Heart left ventricle (tissue), 13 donors: ENCODE data around the gene TTLL10.

Experiments
- POLR2A ChIP-seq, 2 donors: fragments of 450-650 bp; IDR thresholded peaks; one replicate each; pipeline ENCODE4 v1.6.1; 2017; ENCODE audit warnings: antibody characterized with exemption in 2 of 2, mild to moderate bottlenecking in 2 of 2, moderate library complexity in 2 of 2
- TF ChIP-seq, protein P1 (sequence below), 12 donors: fragments of 200-600 bp; sonication (generic) in 4 of 12; IDR thresholded peaks; one replicate each; pipeline versions ENCODE4 v1.5.0 to v1.8.0; 2018 to 2022; ENCODE audit warnings: antibody characterized with exemption in 12 of 12, mild to moderate bottlenecking in 5 of 12
- donor health status: ischemic (EF 13 %, LVEDD 7.1; RV severe dilation, severe dysfunction).
- donor health status: DM: no; HTN: yes; CAD: no.
- donor health status: DM: no; HTN: no; CAD: no.
- donor health status: ischemic (EF 25% LVEDD 6.9; RV normal size, moderate dysfunction).
- donor health status: ischemic (EF 25% LVEDD 5.7; RV mildly dilated, moderate dysfunction).
- donor health status: ischemic (EF 35%, LVEDD 5.7; RV mildly dilated, moderate dysfunction).
- donor health status: nonischemic (EF 11% LVEDD 7.7; RV severe dilation, severe dysfunction).
- donor health status: DM: yes; HTN: yes; CAD: no.
- donor health status: PGD.
- donor health status: ischemic (EF 29% LVEDD 5.4; RV normal size, mild dysfunction).
- donor health status: nonischemic (EF 23%, LVEDD 6.1; RV moderate dilation, normal function).

DNA sequence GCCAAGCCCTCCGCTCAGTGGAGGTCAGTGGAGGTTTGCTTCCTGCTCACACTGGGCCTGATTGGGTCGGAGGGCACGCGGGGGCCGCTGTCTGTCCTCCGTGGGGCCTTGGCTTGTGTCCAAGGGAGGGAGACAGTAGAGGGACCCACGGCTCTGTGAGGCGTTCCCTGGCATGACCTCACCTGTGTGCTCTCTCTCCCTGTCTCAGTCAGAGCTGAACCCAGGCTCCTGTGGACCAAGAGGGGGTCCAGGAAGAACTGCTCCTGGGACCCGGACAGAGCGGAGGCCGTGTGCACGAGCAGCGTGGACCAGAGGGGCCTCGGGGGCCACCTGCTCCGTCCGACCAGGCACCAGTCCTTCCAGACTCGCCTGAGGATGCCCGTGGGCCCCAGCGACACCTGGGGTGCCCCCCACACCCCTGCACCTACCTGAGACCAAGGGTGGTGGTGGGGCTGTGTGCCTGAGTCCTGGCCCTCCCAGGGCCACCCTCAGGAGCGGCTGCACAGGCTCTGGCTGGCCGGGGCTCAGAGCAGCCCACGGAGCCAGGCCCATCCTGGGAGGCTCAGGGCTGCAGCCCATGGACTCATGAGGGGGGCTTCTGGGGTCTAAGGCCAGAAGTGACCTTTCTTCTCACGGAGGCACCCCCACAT, 13.3 kb upstream of the TTLL10 start:
- TF ChIP-seq, protein P1, sequence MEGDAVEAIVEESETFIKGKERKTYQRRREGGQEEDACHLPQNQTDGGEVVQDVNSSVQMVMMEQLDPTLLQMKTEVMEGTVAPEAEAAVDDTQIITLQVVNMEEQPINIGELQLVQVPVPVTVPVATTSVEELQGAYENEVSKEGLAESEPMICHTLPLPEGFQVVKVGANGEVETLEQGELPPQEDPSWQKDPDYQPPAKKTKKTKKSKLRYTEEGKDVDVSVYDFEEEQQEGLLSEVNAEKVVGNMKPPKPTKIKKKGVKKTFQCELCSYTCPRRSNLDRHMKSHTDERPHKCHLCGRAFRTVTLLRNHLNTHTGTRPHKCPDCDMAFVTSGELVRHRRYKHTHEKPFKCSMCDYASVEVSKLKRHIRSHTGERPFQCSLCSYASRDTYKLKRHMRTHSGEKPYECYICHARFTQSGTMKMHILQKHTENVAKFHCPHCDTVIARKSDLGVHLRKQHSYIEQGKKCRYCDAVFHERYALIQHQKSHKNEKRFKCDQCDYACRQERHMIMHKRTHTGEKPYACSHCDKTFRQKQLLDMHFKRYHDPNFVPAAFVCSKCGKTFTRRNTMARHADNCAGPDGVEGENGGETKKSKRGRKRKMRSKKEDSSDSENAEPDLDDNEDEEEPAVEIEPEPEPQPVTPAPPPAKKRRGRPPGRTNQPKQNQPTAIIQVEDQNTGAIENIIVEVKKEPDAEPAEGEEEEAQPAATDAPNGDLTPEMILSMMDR (IDR thresholded peaks at IDR 0.05) = no peak
- no peak for TF ChIP-seq POLR2A (IDR thresholded peaks at IDR 0.05)
